Uterus (tissue), 2 donors: ENCODE measurements around the gene CRISPLD2.

Experiments used
- POLR2A ChIP-seq, 2 donors: fragments of 450-650 bp; IDR thresholded peaks; one replicate each; pipeline ENCODE4 v1.6.1; 2016; ENCODE audit warnings: antibody characterized with exemption in 2 of 2, mild to moderate bottlenecking in 1 of 2, moderate library complexity in 1 of 2
- TF ChIP-seq, protein P1 (sequence below), 4 experiments: fragments of 200-600 bp in 2 of 4; fragments of 450-650 bp in 2 of 4; sonication (generic) in 2 of 4; IDR thresholded peaks; one replicate each; pipeline ENCODE4 v1.5.1; 2016 to 2019; ENCODE audit warnings: antibody characterized with exemption in 4 of 4, mild to moderate bottlenecking in 2 of 4, moderate library complexity in 1 of 4

DNA sequence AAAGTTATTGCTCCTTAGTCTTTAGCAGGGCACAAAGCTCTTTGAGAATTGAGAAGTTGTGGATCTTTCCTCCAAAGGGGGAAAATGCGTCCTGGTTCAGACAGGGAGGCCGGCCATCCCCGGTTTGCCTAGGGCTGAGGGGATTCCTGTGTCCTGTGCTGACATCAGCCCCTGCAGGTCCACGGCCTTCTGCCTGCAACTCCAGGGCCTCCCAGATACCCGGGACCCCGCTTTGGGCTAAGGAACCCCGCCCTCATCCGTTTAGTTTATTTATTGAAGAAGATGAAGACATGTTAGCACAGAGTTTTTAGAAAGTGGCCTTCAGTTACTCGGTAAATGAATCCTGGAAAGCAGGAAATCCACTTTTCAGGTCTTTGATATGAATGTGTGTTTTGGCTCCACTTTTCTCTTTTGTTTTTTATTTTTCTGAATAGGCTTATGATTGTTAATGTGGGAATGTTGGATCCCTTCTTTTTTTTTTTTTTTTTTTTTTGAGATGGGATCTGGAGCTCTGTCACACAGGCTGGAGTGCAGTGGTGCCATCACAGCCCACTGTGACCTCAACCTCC lies 65.6 kb downstream of the CRISPLD2 start:
- TF ChIP-seq, protein P1, sequence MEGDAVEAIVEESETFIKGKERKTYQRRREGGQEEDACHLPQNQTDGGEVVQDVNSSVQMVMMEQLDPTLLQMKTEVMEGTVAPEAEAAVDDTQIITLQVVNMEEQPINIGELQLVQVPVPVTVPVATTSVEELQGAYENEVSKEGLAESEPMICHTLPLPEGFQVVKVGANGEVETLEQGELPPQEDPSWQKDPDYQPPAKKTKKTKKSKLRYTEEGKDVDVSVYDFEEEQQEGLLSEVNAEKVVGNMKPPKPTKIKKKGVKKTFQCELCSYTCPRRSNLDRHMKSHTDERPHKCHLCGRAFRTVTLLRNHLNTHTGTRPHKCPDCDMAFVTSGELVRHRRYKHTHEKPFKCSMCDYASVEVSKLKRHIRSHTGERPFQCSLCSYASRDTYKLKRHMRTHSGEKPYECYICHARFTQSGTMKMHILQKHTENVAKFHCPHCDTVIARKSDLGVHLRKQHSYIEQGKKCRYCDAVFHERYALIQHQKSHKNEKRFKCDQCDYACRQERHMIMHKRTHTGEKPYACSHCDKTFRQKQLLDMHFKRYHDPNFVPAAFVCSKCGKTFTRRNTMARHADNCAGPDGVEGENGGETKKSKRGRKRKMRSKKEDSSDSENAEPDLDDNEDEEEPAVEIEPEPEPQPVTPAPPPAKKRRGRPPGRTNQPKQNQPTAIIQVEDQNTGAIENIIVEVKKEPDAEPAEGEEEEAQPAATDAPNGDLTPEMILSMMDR (IDR thresholded peaks at IDR 0.05): no peak
- no peak for TF ChIP-seq POLR2A (IDR thresholded peaks at IDR 0.05)
